ENCODE measurements around the gene SARNP.

Gene SARNP

DNA sequence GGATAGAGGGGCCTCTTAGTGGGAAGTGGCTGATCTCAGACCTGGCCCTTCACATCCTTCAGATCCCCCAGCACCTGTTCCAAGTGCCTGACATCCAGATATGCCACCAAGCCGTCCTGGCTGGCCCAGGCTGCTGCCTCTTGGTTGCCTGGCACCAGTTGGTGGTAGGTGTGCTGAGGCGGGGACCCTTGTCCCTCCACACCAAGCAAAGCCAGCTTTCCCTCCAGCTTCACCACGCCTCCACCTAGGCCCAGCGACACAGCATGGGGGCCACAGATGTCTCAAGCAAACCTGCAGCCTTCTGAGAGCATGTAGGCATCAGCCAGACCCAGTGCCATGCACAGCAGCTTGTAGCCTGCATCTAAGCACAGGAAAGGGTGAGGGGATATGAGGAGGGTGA is 85.2 kb downstream of the SARNP start:
- Histone ChIP-seq H3K4me1 (ENCODE audit: insufficient read depth, low read length) (peaks cover 38% of the 10 kb centered on the region), H3K79me2 (ENCODE audit: insufficient read depth, low read length) (peaks cover 9% of the 10 kb centered on the region), H3K36me3 (ENCODE audit: insufficient read depth, low read length) (0 out of 2 replicates have a peak, but pooled peaks cover 5% of the 10 kb centered on the region), H3K4me3 (ENCODE audit: low read depth in 1 of 2, low read length in 2 of 2) (no peak overlapping the region), H3K27ac (ENCODE audit: low read length) (no peak overlapping the region), H3K4me2 (ENCODE audit: insufficient read depth, low read length) (no peak overlapping the region), H4K20me1 (ENCODE audit: insufficient read depth, low read length) (0 out of 2 replicates have a peak, but pooled peaks cover under 1% of the 10 kb centered on the region), H2AFZ (ENCODE audit: low read depth, low read length) (no peak overlapping the region), H3K27me3 (ENCODE audit: insufficient read depth, low read length, poor library complexity) (no peaks in the 10 kb centered on the region), H3K9me3 (ENCODE audit: insufficient read depth, low read length, severe bottlenecking) (no peaks in the 10 kb centered on the region), H3K9ac (ENCODE audit: low read depth, low read length) (no peak overlapping the region)
- no peak for TF ChIP-seq EZH2 (IDR thresholded peaks at IDR 0.05; ENCODE audit: borderline replicate concordance, low read depth, low read length, severe bottlenecking)
- TF ChIP-seq, protein P1, sequence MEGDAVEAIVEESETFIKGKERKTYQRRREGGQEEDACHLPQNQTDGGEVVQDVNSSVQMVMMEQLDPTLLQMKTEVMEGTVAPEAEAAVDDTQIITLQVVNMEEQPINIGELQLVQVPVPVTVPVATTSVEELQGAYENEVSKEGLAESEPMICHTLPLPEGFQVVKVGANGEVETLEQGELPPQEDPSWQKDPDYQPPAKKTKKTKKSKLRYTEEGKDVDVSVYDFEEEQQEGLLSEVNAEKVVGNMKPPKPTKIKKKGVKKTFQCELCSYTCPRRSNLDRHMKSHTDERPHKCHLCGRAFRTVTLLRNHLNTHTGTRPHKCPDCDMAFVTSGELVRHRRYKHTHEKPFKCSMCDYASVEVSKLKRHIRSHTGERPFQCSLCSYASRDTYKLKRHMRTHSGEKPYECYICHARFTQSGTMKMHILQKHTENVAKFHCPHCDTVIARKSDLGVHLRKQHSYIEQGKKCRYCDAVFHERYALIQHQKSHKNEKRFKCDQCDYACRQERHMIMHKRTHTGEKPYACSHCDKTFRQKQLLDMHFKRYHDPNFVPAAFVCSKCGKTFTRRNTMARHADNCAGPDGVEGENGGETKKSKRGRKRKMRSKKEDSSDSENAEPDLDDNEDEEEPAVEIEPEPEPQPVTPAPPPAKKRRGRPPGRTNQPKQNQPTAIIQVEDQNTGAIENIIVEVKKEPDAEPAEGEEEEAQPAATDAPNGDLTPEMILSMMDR (IDR thresholded peaks at IDR 0.05; ENCODE audit: borderline replicate concordance, extremely low read depth, low read length, poor library complexity, severe bottlenecking): no peak
- no peak for ATAC-seq (ENCODE audit: insufficient read depth, low read depth)
- no peak for DNase-seq

DNA sequence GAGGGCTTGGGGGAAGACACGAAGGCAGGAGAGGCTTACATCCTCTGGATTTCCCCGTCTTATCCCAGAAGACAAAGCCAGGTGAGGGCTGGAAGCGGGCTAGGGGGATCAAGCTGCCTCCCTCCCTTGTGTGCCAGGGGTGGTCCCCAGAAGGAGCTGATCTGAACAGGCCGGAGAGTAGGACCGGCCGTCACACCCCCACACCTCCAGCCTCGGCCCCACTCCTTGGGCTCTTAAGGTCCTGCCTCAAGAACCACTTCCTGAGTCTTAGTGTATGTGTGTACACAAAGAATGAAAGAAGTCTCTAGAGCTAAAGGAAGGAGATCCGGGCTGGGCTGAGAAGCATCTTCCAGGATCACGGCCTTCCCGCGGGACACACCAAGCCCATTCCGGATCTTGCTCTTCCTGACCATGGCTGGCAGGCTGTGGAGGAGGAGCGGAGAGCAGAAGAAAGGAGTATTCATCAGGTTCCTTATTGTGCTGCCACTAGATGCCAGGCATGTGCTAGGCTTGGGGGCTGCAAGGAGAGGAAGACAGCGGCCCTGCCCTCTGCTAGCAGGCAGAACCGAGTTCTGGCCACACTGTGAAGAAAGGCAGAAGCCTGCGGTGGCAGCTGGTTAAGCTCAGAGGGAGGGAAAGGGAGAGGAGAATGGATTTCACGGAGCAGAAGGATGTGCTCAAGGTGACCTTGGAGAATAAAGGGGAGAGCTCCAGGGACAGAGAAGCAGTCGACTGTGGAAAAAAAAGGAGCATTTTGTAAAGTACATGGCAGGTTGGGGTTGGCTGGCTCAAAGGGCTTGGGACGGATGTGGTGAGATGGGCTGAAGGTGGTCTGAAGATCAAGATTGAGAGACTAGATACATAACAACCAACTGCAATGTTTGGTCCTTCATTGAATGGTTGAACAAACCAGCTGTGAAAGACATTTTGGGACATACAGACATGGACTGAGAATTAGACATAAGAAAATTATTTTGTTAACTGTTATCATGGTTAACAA is 87.4 kb downstream of the SARNP start:
- peak; percentile 54 for DNase-seq
- Histone ChIP-seq H2AFZ (ENCODE audit: low read depth, low read length) (peak overlapping the region; percentile 87), H3K9me3 (ENCODE audit: insufficient read depth, low read length, severe bottlenecking) (no peaks in the 10 kb centered on the region), H3K4me3 (ENCODE audit: low read depth in 1 of 2, low read length in 2 of 2) (peak overlapping the region in 1 of 2 experiments; percentile 69; a peak in 2 of 4 replicates), H3K4me2 (ENCODE audit: insufficient read depth, low read length) (peak overlapping the region; percentile 84), H3K27me3 (ENCODE audit: insufficient read depth, low read length, poor library complexity) (no peaks in the 10 kb centered on the region), H3K4me1 (ENCODE audit: insufficient read depth, low read length) (peaks cover 34% of the 10 kb centered on the region), H3K9ac (ENCODE audit: low read depth, low read length) (peak overlapping the region; percentile 68), H4K20me1 (ENCODE audit: insufficient read depth, low read length) (0 out of 2 replicates have a peak, but pooled peaks cover 3% of the 10 kb centered on the region), H3K36me3 (ENCODE audit: insufficient read depth, low read length) (peaks cover 24% of the 10 kb centered on the region), H3K27ac (ENCODE audit: low read length) (peak overlapping the region; percentile 67), H3K79me2 (ENCODE audit: insufficient read depth, low read length) (peaks cover 11% of the 10 kb centered on the region)
- peak; percentile 41 for ATAC-seq (ENCODE audit: insufficient read depth, low read depth)
- no peak for TF ChIP-seq EZH2 (IDR thresholded peaks at IDR 0.05; ENCODE audit: borderline replicate concordance, low read depth, low read length, severe bottlenecking)
- TF ChIP-seq, protein P1 (IDR thresholded peaks at IDR 0.05; ENCODE audit: borderline replicate concordance, extremely low read depth, low read length, poor library complexity, severe bottlenecking): peak; percentile 38

DNA sequence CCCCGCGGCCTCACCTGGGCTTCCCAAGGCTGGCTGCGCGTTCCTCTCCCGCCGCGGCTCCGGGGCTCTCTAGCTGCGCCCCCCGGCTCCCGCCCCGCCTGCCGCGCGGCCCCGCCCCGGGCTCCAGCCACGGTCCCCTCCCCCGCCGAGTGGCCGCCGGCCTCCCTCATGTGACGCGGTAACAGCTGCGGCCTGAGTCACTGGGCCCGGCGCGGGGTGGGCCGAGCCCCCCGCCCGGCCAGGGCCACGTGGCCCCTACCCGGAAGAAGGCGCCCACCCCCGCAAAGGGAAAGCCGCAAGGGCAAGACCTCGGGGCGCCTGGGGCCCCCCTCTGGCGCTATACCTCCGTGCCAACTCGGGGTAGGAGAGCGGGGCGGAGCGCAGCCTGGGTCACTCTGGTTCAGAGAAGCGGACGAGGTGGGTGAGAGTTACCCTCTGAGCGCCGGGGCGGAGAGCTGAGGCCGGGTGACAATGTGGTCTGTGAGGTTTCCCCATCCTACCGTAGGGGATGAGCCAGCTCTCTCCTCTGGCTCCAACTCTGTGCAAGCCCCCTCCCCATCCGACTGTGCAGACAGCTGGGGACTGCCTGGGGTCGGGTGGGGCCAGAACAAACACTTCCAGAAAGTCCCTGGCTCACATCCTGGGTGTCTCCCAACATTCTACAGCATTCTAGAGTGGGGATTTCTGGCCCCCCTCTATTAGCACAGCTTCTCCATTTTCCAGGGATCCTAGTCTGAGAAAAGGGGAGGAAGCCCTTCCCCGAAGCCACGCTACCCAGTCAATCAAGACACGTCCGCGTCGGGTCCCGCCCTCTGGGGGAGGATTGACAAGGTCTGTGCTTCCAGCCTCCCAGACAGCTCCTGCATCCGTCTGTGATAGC is 88.3 kb downstream of the SARNP start, which contains the start of gene CD63:
Gene CD63, minus strand, starts transcription at position 71 of the 880 bp plus-strand sequence. CDS start 668 bp downstream, outside the sequence.
- Histone ChIP-seq H4K20me1 (ENCODE audit: insufficient read depth, low read length) (peaks cover 3% of the 10 kb centered on the region; the same call in 1 of the 2 replicates), H3K27me3 (ENCODE audit: insufficient read depth, low read length, poor library complexity) (no peaks in the 10 kb centered on the region), H3K9ac (ENCODE audit: low read depth, low read length) (peak within 1 kb of the TSS; percentile 68), H3K9me3 (ENCODE audit: insufficient read depth, low read length, severe bottlenecking) (no peaks in the 10 kb centered on the region), H3K79me2 (ENCODE audit: insufficient read depth, low read length) (peaks cover 11% of the 10 kb centered on the region), H3K4me1 (ENCODE audit: insufficient read depth, low read length) (peaks cover 34% of the 10 kb centered on the region), H3K4me2 (ENCODE audit: insufficient read depth, low read length) (peak within 1 kb of the TSS; percentile 84), H3K27ac (ENCODE audit: low read length) (peak within 1 kb of the TSS; percentile 67), H3K4me3 (ENCODE audit: low read depth in 1 of 2, low read length in 2 of 2) (peak within 1 kb of the TSS; percentile 34 to 69), H3K36me3 (ENCODE audit: insufficient read depth, low read length) (peaks cover 34% of the 10 kb centered on the region), H2AFZ (ENCODE audit: low read depth, low read length) (peak within 1 kb of the TSS; percentile 87)
- TF ChIP-seq, protein P1 (IDR thresholded peaks at IDR 0.05; ENCODE audit: borderline replicate concordance, extremely low read depth, low read length, poor library complexity, severe bottlenecking): peak; percentile 22
- no peak for TF ChIP-seq EZH2 (IDR thresholded peaks at IDR 0.05; ENCODE audit: borderline replicate concordance, low read depth, low read length, severe bottlenecking)
- peak; percentile 78 for DNase-seq
- peak; percentile 73 for ATAC-seq (ENCODE audit: insufficient read depth, low read depth)

Data from DND-41 (cell line).